Inflammatory macrophage treated with lipopolysaccharide for 4 hours (primary cell): ENCODE measurements around the gene USP48.
"Not testable (repeated sequence)": the region's sequence is repeated elsewhere in the genome, so short reads cannot be mapped to it uniquely, and the experiment has no call there.

Experiments used
- DNase-seq: peaks from one replicate; pipeline ENCODE4 v3.0.0-alpha.2; 2020

The USP48 gene, protein sequence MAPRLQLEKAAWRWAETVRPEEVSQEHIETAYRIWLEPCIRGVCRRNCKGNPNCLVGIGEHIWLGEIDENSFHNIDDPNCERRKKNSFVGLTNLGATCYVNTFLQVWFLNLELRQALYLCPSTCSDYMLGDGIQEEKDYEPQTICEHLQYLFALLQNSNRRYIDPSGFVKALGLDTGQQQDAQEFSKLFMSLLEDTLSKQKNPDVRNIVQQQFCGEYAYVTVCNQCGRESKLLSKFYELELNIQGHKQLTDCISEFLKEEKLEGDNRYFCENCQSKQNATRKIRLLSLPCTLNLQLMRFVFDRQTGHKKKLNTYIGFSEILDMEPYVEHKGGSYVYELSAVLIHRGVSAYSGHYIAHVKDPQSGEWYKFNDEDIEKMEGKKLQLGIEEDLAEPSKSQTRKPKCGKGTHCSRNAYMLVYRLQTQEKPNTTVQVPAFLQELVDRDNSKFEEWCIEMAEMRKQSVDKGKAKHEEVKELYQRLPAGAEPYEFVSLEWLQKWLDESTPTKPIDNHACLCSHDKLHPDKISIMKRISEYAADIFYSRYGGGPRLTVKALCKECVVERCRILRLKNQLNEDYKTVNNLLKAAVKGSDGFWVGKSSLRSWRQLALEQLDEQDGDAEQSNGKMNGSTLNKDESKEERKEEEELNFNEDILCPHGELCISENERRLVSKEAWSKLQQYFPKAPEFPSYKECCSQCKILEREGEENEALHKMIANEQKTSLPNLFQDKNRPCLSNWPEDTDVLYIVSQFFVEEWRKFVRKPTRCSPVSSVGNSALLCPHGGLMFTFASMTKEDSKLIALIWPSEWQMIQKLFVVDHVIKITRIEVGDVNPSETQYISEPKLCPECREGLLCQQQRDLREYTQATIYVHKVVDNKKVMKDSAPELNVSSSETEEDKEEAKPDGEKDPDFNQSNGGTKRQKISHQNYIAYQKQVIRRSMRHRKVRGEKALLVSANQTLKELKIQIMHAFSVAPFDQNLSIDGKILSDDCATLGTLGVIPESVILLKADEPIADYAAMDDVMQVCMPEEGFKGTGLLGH

GRCh38 chr1:21782868-21783678 lies at the start of gene USP48:
Gene USP48, minus strand, starts transcription at chr1:21783149. Its CDS starts 192 bp downstream, at chr1:21782957.
- peak; percentile 97 for DNase-seq

DNA sequence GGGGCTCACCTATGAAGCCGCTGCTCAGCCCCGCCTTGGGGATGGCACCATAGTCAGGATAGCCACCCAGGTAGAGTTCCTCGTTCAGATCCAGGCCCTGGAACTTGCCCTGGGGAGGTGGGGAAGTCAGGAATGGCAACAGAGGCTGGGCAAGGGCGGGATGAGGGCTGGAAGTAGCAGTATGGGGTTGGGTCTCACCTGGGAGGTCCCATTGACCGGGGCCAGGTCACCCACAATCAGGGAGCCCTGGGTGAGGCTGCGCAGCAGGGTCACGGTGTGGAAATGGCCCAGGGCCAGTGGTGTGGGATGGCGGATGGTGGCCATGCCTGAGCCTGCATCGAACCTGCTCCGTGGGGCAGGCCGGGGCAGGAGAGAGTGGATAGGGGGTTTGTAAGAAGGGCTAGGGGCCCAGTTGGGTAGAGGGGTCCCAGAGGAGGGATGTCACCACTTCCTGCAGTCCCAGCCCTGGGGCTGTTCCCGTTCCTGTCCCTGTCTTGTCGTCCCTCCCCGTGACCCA lies 48.6 kb upstream of the USP48 start:
- no peak for DNase-seq

GRCh38 chr1:21830792-21831453 lies 48.0 kb upstream of the USP48 start:
- no peak for DNase-seq

DNA sequence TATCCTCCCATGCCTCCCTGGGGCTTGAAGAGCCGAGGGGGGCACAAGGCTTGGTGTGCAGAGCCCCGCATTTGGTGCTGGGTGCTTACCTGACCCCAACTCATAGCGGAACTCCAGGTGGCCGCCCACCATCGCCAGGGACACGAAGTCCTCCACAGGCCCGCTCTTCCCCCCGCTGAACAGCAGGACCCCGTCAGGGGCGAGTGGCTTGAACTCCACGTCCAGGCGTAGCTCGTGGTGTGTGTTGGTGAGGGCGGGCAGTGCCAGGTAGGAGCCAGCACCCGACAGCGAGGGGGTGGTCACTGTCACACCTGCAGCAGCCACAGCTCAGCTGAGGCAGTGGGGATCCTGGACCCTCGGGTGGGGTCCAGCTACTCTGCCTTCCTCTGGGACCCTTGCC lies 46.3 kb upstream of the USP48 start:
- DNase-seq = no peak

DNA sequence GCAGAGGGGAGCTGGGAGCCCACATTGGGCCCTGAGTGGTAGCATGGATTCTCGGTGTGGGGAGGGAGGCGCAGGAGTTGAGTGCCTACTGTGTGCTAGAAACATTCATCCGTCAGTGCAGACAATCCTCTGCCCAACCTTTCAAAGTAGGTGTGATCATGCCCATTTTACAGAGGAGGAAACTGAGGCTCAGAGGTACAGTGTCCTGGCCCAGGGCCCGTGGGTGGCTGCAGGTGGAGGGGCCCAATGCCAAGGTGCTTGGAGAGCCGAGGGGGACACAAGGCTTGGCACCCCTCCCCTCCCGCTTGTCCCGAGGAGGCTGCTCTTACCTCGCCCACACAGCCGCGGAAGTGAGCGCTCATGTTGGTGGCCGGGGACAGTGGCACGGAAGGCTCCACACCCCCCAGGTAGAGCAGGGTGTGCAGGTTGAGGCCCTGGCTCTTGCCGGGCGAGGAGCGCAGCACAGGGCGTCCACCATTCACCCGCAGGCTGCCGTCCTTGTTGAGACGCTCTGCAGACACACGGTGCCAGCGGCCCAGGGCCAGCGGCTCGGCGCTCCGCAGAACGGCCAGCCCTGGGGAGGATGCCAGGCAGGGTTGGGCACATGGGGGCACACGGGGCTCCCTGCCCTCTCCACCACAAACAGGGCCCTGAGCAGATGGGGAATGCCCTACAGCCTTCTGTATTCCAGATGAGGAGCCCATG lies 45.7 kb upstream of the USP48 start:
- no peak for DNase-seq

DNA sequence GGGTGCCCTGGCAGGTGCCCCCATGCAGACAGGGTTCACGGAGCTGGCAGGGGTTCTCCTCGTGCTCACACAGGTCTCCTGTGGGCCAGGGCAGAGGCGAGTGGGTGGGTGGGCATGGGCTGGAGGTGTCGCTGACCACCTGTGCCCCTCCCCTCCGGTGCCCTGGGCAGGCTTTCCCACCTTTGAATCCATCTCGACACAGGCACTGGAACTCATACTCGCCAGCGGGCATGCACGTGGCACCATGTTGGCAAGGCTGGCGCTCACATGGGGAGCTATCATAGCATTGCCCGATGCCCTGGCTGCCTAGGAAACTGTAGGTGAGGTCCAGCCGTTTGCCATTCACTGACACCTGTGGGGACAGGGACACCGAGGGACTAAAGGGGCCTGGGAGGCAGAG lies 45.1 kb upstream of the USP48 start:
- DNase-seq = no peak

DNA sequence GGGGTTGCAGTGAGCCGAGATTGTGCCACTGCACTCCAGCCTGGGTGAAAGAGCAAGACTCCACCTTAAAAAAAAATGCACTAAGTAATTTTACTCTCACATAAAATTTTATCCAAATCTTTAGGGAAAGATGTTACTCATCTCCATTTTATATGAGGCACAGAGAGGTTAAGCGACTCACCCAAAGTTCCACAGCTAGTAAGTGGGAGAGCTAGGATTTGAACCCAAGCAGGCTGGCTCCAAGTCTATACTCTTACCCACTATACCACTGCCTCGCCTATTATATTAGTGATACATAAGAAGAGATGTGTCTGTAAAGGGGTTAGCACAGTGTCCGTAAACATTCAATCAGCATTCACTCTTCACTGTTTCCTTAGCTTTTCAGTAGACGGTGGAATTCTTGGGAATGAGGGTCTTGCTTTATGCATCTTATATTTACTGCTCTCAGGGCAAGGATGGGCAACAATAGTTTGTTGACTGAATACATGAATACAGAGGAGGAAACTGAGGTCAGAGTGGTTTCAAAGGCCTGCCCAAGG lies 44.3 kb upstream of the USP48 start:
- no peak for DNase-seq

GRCh38 chr1:21826694-21827093 lies 43.7 kb upstream of the USP48 start:
- DNase-seq = not testable (repeated sequence)

- no peak for DNase-seq
These were observed 42.4 kb upstream of the USP48 start for GRCh38 chr1:21825393-21825792.

- no peak for DNase-seq
These were observed 42.0 kb upstream of the USP48 start for GRCh38 chr1:21824926-21825325.

GRCh38 chr1:21823980-21824702 lies 41.2 kb upstream of the USP48 start:
- no peak for DNase-seq

DNA sequence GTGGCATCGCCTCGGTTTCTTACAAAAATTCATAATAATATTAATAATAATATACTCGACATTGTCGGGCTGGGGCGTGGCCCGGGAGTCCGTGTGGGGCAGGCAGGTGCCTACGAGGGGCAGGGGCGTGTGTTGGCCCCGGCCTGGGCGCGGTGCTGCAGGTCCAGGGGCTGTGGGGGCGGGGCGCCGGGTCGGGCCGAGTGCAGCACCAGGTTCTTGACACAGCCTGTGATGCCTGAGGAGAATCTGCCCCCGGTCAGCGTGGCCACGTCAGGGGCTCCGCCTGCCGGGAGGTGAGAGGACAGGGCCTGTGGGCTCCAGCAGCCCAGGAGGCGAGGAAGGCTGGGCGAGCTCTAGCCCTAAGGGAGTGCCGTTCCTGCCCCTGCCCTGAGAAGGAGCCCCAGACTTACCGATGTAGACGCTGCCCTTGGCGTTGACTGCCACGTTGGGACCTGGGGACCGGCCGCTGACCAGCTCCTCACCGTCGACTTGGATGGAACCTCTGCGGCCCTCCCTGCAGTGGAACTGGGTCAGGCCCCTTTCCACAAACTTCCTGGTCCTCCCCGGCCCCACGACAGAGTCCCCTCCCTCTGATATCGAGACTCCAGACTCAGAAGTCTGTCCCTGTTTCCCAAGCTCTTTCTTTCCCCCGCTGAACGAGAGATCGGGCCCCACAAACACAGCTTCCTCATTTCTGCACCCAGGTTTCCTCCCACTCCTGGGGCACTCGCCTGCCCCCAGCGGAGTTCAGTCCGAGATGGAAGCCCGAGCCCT lies 40.4 kb upstream of the USP48 start:
- peak; percentile 9 for DNase-seq

DNA sequence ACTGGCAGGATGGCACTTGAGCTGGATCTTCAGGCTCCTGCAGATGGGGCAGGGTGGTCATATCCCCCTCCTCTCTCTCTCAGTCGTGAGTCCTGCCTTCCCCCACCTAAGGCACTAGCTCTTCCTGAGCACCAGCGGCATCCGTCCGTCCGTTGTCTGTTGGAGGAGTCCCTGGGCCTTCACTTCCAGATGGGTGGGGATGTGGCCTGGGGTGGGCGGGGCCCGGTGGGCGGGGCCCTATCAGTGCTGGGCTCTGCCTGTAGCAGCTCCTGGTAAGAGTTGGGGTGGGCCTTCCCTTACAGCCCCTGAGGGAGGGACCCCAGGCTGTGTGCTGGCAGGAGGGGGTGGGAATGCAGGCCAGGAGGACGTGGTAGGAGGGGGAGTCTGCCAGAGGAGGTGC lies 39.4 kb upstream of the USP48 start:
- DNase-seq = no peak

- no peak for DNase-seq
These were observed 38.6 kb upstream of the USP48 start for GRCh38 chr1:21821385-21822019.

DNA sequence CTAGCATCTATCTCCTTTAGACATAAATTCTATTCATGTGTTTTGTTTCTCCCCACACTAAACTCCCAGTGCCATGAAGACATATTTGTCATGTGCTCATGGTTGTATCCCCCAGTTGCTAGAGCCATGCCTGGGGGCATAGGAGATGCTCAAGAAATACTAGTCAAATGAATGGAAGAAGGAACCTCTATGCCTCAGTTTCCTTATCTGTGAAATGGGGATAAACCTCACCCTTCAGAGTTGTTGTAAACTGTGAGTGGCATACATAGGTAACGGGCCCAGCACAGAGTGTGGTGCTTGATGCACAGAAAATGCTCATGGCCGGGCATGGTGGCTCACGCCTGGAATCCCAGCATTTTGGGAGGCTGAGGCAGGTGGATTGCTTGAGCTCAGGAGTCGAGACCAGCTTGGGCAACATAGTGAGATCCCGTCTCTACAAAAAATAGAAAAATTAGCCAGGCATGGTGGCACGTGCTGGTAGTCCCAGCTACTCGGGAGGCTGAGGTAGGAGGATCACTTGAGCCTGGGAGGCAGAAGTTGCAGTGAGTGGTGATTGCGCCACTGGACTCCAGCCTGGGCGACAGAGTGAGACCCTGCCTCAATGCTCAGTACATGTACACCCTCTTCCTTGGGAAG lies 37.8 kb upstream of the USP48 start:
- DNase-seq = no peak

- DNase-seq = peak; percentile 46
These were observed 35.7 kb upstream of the USP48 start for GRCh38 chr1:21818656-21819055.

DNA sequence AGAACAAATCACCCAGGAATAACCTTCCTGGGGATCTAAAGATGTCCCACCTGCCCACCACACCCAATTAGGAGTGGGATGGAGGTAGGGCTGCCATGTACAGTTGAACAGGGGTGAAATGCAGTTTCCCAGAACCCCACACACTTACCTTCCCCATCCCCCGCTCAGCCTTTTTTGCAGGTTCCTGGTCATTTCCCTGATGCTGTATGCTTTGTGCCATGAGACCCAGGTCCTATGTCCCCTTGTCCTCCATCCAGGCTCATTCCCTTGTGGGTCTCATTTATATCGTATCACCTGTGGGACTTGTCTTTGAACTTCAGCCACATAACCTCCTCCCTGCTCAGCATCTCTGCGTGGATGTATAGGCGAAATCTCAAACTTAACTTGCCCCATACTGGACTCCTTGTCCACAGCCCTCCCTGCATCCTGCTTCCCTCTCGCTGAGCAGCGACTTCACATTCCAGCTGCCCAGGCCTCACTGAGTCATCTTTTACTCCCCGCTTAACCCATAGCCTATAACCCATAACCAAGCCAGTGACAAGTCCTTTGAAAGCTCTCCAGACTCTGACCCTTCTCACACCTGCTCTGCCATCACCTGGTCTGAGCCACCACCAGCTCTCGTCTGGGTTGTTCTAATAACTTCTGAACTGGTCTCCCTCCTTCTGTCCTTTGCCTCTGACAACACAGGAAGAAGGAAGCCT lies 33.8 kb upstream of the USP48 start:
- no peak for DNase-seq
